Measurements from ENCODE around the gene MAPKBP1. TPM values are rescaled to one million over a fixed set of nuclear protein-coding genes. Genes with fewer than 3 reads are reported as not detected.

The MAPKBP1 gene
- total and polyA plus RNA-seq, 2 of the 13 experiments (the other 11 are each of a cell fraction or from before 2014, with no cell fraction given): 3.0 to 7.3 TPM

DNA sequence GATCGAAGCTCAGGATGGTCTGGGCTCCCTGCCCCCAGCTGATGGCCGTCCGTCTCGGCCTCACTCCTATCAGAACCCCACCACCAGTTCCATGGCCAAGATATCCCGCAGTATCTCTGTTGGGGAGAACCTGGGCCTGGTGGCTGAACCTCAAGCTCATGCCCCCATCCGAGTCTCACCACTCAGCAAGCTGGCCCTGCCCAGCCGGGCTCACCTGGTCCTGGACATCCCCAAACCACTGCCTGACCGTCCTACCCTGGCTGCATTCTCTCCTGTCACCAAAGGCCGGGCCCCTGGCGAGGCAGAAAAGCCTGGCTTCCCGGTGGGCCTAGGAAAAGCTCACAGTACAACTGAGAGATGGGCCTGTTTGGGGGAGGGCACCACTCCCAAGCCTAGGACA lies 49.2 kb downstream of the MAPKBP1 start (continued):
- TF ChIP-seq SKI (IDR thresholded peaks at IDR 0.05; ENCODE audit: partially characterized antibody) (no peak), YY1 (IDR thresholded peaks at IDR 0.05; ENCODE audit: insufficient read depth, insufficient replicate concordance, low read depth, low read length) (no peak)

DNA sequence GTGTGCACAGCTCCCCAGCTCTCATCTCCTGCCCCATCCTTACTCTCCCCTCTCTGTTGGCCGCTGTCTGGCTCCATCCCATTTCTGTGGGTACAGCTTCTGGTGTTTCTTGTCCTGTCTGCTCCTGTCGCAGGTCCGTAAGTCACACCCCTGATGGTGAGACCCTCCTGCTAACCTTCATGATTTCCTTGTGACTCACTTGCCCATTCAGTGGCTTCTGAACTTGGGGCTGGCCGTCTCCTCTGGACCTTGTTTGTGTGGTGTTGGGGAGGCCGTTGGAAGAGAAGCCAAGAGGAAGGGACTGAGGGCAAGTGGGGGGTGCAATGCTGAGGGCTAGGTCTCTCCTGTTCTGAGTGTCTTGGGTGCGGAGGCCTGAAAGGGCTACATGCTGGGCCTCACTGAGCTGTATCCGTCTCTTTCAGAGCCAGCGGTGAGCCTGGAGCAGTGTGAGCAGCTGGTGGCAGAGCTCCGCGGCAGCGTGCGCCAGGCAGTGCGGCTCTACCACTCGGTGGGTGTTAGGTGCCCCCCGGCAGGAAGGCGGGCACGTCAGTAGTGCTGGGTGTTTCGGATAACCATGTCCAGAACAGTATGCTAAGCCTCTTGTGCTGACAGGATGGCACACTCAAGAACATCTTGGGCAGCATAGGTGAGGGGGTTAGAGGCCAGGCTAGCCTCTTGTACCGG lies 49.9 kb downstream of the MAPKBP1 start:
- Histone ChIP-seq H3K36me3 (replicated peaks in 1 of 2; ENCODE audit: control insufficient read depth in 1 of 2, insufficient read depth in 2 of 2, low read length in 2 of 2) (peaks cover 0 to 4% of the 10 kb centered on the region in 2 experiments; a peak in 4 of 5 replicates), H2AFZ (ENCODE audit: low read length) (no peak overlapping the region), H3K4me1 (ENCODE audit: insufficient read depth, low read length) (peaks cover 9% of the 10 kb centered on the region), H3K4me2 (ENCODE audit: low read depth, low read length) (no peak overlapping the region), H3K27ac (ENCODE audit: extremely low read length, insufficient read depth, low read length) (no peak overlapping the region), H4K20me1 (ENCODE audit: insufficient read depth, low read length) (no peaks in the 10 kb centered on the region), H3K9me3 (ENCODE audit: low read length) (no peaks in the 10 kb centered on the region), H3K9ac (ENCODE audit: insufficient read depth, low read depth, low read length) (no peak overlapping the region), H3K79me2 (ENCODE audit: insufficient read depth, low read length) (no peaks in the 10 kb centered on the region), H3K4me3 (replicated peaks in 1 of 3; ENCODE audit: insufficient read depth in 1 of 3, low read depth in 2 of 3, low read length in 3 of 3) (no peak overlapping the region), H3K27me3 (ENCODE audit: control insufficient read depth in 1 of 2, insufficient read depth in 2 of 2, low read length in 2 of 2) (no peaks in the 10 kb centered on the region; a peak in 1 of 5 replicates)
- ATAC-seq (no peak), FAIRE-seq (no peak), DNase-seq (ENCODE audit: low spot score) (no peak)
- no TSS peak for BruUV-seq (replicated peaks)
- TF ChIP-seq RBFOX2 (IDR thresholded peaks at IDR 0.05; ENCODE audit: low read depth, low read length): no peak
- no peak for TF ChIP-seq JUND (CRISPR knock-in tag; IDR thresholded peaks at IDR 0.05)
- TF ChIP-seq, protein P1, sequence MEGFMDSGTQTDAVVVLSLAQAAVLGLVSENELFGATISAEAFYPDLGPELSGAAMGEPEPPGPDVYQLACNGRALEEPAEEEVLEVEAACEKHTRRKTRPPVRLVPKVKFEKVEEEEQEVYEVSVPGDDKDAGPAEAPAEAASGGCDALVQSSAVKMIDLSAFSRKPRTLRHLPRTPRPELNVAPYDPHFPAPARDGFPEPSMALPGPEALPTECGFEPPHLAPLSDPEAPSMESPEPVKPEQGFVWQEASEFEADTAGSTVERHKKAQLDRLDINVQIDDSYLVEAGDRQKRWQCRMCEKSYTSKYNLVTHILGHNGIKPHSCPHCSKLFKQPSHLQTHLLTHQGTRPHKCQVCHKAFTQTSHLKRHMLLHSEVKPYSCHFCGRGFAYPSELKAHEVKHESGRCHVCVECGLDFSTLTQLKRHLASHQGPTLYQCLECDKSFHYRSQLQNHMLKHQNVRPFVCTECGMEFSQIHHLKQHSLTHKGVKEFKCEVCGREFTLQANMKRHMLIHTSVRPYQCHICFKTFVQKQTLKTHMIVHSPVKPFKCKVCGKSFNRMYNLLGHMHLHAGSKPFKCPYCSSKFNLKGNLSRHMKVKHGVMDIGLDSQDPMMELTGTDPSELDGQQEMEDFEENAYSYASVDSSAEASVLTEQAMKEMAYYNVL (CRISPR knock-in tag; IDR thresholded peaks at IDR 0.05; ENCODE audit: borderline replicate concordance): no peak
- no peak for TF ChIP-seq ZFP1 (CRISPR knock-in tag; IDR thresholded peaks at IDR 0.05)
- no peak for TF ChIP-seq RFX1 (IDR thresholded peaks at IDR 0.05)
- no peak for TF ChIP-seq KDM2A (CRISPR knock-in tag; IDR thresholded peaks at IDR 0.05; ENCODE audit: borderline replicate concordance, low read depth)
- TF ChIP-seq, protein P2, sequence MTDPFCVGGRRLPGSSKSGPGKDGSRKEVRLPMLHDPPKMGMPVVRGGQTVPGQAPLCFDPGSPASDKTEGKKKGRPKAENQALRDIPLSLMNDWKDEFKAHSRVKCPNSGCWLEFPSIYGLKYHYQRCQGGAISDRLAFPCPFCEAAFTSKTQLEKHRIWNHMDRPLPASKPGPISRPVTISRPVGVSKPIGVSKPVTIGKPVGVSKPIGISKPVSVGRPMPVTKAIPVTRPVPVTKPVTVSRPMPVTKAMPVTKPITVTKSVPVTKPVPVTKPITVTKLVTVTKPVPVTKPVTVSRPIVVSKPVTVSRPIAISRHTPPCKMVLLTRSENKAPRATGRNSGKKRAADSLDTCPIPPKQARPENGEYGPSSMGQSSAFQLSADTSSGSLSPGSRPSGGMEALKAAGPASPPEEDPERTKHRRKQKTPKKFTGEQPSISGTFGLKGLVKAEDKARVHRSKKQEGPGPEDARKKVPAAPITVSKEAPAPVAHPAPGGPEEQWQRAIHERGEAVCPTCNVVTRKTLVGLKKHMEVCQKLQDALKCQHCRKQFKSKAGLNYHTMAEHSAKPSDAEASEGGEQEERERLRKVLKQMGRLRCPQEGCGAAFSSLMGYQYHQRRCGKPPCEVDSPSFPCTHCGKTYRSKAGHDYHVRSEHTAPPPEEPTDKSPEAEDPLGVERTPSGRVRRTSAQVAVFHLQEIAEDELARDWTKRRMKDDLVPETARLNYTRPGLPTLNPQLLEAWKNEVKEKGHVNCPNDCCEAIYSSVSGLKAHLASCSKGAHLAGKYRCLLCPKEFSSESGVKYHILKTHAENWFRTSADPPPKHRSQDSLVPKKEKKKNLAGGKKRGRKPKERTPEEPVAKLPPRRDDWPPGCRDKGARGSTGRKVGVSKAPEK (CRISPR knock-in tag; IDR thresholded peaks at IDR 0.05; ENCODE audit: borderline replicate concordance): no peak
- no peak for TF ChIP-seq MBNL3 (CRISPR knock-in tag; conservative IDR thresholded peaks at IDR 0.05)
- TF ChIP-seq ZSCAN29 (CRISPR knock-in tag; conservative IDR thresholded peaks at IDR 0.05): no peak
- WGBS (ENCODE audit: low lambda C conversion rate): 93% methylated on average over 15 of the region's 19 CpGs
- POLR2A ChIA-PET: no interaction called here
- intact Hi-C loops (cut with micrococcal nuclease; ENCODE audit: unreplicated experiment): no loop called here
- CTCF ChIA-PET (ENCODE audit: low intra/inter-chr PET ratio, low total read pairs): no interaction called here
- in situ Hi-C loops (cut with HindIII; ENCODE audit: extremely low pct_ligation_motif_present, low pct_unique_long_range_greater_than_20kb): no loop called here
